Transverse colon (tissue), 4 donors: ENCODE results near the gene CNTRL. TPM values are rescaled to one million over a fixed set of nuclear protein-coding genes. Genes with fewer than 3 reads are reported as not detected.
"Not testable (repeated sequence)": the region's sequence is repeated elsewhere in the genome, so short reads cannot be mapped to it uniquely, and the experiment has no call there.

ENCODE experiments used
- DNase-seq: peaks from one replicate; pipeline ENCODE4 v3.0.0-alpha.2; 2019
- H3K27ac ChIP-seq, 4 donors: fragments of 200-600 bp; sonication (generic); 2 replicates each; pipeline ENCODE4 v1.5.1; 2016 to 2018; ENCODE audit warnings: inconsistent platforms in 4 of 4
- H3K27me3 ChIP-seq: fragments of 200-600 bp; sonication (generic); 2 replicates; pipeline ENCODE4 v1.5.1; 2017; ENCODE audit warnings: inconsistent platforms
- H3K36me3 ChIP-seq, 4 donors: fragments of 200-600 bp; sonication (generic); 2 replicates each; pipeline ENCODE4 v1.5.1; 2017 to 2019; ENCODE audit warnings: inconsistent platforms in 4 of 4
- H3K4me1 ChIP-seq, 4 donors: fragments of 200-600 bp; sonication (generic); 2 replicates each; pipeline ENCODE4 v1.5.1; 2017 to 2020; ENCODE audit warnings: inconsistent platforms in 4 of 4
- H3K4me3 ChIP-seq, 4 donors: fragments of 200-600 bp; sonication (generic); 1 replicate in 1 of 4; 2 replicates in 3 of 4; pipeline versions ENCODE4 v1.5.1 to v1.6.1; 2017 to 2019; ENCODE audit warnings: inconsistent platforms in 4 of 4
- H3K9me3 ChIP-seq, 2 donors: fragments of 200-600 bp; sonication (generic); 2 replicates each; pipeline ENCODE4 v1.5.1; 2017 to 2019; ENCODE audit warnings: inconsistent platforms in 2 of 2
- EP300 ChIP-seq: sonication (generic); formaldehyde crosslinking; IDR thresholded peaks from one replicate; pipeline ENCODE4 v1.6.1; 2017; ENCODE audit warnings: antibody characterized with exemption, low read depth
- POLR2A ChIP-seq: fragments of 450-650 bp; IDR thresholded peaks from one replicate; pipeline ENCODE4 v1.6.1; 2016; ENCODE audit warnings: antibody characterized with exemption, mild to moderate bottlenecking, moderate library complexity
- POLR2AphosphoS5 ChIP-seq, 3 donors: sonication (generic); formaldehyde crosslinking; IDR thresholded peaks; one replicate each; pipeline ENCODE4 v1.6.1; 2016; ENCODE audit warnings: antibody characterized with exemption in 3 of 3
- WGBS, 2 donors: methylation state at CpG; one replicate each; pipeline ENCODE4 v1.1.5; 2018; ENCODE audit warnings: low coverage in 1 of 2; 5-methylcytosine and 5-hydroxymethylcytosine counted together
- in situ Hi-C, 4 donors: fragments of 200-750 bp; cut with MboI; loops; one replicate each; pipeline versions ENCODE4 v1.15.0 to v1.15.1; 2017; ENCODE audit warnings: low sequenced_read_pairs in 3 of 4, low pct_ligation_motif_present in 1 of 4, low pct_unique_long_range_greater_than_20kb in 1 of 4
- intact Hi-C: fragments of 100-400 bp; cut with DNase I; formaldehyde crosslinking; loops from one replicate; pipeline ENCODE4 v1.15.1; 2023; ENCODE audit warnings: low total_unique reads
- total RNA-seq, 4 donors: library from RNA; depleted of rRNA; stranded (reverse); fragments of >200 nt; gene quantifications; one replicate each; pipeline ENCODE4 v1.1.0, GENCODE V29; 2016
- TF ChIP-seq, protein P1 (sequence below), 5 experiments: fragments of 200-600 bp in 3 of 5; fragments of 450-650 bp in 2 of 5; sonication (generic) in 3 of 5; IDR thresholded peaks; 1 replicate in 2 of 5; 2 replicates in 3 of 5; pipeline ENCODE4 v1.5.1; 2016 to 2017; ENCODE audit warnings: antibody characterized with exemption in 5 of 5, inconsistent platforms in 3 of 5, mild to moderate bottlenecking in 2 of 5, moderate library complexity in 1 of 5

The CNTRL gene, protein sequence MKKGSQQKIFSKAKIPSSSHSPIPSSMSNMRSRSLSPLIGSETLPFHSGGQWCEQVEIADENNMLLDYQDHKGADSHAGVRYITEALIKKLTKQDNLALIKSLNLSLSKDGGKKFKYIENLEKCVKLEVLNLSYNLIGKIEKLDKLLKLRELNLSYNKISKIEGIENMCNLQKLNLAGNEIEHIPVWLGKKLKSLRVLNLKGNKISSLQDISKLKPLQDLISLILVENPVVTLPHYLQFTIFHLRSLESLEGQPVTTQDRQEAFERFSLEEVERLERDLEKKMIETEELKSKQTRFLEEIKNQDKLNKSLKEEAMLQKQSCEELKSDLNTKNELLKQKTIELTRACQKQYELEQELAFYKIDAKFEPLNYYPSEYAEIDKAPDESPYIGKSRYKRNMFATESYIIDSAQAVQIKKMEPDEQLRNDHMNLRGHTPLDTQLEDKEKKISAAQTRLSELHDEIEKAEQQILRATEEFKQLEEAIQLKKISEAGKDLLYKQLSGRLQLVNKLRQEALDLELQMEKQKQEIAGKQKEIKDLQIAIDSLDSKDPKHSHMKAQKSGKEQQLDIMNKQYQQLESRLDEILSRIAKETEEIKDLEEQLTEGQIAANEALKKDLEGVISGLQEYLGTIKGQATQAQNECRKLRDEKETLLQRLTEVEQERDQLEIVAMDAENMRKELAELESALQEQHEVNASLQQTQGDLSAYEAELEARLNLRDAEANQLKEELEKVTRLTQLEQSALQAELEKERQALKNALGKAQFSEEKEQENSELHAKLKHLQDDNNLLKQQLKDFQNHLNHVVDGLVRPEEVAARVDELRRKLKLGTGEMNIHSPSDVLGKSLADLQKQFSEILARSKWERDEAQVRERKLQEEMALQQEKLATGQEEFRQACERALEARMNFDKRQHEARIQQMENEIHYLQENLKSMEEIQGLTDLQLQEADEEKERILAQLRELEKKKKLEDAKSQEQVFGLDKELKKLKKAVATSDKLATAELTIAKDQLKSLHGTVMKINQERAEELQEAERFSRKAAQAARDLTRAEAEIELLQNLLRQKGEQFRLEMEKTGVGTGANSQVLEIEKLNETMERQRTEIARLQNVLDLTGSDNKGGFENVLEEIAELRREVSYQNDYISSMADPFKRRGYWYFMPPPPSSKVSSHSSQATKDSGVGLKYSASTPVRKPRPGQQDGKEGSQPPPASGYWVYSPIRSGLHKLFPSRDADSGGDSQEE (N-terminal part only)
- total RNA-seq: 10 to 100 TPM in 2 of 4 donors, 1 to 10 TPM in 2; 6.0 to 21.3 (median 11.2) TPM

DNA sequence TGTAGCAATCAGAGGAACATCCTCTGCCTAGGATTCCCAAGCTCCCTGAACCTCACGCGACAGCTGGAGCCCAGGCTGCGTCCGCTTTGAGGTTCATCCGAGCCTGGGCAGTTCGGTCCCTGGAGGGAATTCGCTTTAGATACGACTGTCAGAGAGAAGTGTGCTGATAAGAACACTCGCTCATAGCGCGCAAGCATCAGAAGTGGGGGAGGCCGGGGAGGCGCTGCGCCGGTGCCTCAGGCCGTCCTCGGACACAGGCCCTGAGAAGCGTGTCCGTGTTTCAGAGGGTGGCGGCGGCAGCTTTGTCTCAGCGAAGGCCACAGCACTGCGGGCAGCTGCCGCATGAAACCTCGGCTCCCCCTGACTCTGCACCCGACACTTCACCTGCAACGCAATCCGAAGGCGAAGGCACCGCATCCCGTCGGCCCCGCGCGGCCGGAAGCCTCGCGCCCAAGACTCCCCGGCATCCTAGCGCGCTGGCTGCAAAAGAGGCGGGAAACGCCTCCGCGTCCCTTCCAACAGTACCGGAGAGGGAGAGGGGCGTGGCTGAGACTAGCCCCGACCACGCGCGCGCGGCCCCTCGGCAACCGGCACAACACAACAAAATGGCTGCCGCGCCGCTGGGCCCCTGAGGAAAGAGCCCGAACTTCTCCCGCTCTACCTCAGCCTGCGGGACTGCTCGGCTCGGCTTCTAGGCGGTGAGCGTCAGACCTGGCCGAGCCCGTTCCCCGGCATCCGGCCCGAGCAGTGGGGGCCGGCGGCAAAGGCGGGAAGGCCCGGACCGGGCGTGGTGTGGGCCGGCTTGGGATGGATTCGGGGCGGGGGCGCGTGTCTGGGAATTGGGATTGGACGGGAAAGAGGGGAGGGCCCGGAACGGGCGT lies at the start of gene CNTRL:
Gene CNTRL (plus strand): TSS at position 586 of the 881 bp plus-strand sequence. CDS start 13,372 bp downstream, outside the sequence.
- Histone ChIP-seq H3K27ac (peak within 1 kb of the TSS; percentile 83 to 96 (median 84)), H3K4me3 (peak within 1 kb of the TSS; percentile 45 to 86 (median 66)), H3K4me1 (peaks cover 4 to 22% (median 10%) of the 10 kb centered on the region in 4 donors), H3K27me3 (no peaks in the 10 kb centered on the region), H3K36me3 (no peaks in the 10 kb centered on the region), H3K9me3 (no peaks in the 10 kb centered on the region)
- TF ChIP-seq POLR2A (peak; percentile 54), POLR2AphosphoS5 (IDR thresholded peaks at IDR 0.05) (peak; percentile 69 to 79 (median 73)), EP300 (no peak)
- TF ChIP-seq, protein P1, sequence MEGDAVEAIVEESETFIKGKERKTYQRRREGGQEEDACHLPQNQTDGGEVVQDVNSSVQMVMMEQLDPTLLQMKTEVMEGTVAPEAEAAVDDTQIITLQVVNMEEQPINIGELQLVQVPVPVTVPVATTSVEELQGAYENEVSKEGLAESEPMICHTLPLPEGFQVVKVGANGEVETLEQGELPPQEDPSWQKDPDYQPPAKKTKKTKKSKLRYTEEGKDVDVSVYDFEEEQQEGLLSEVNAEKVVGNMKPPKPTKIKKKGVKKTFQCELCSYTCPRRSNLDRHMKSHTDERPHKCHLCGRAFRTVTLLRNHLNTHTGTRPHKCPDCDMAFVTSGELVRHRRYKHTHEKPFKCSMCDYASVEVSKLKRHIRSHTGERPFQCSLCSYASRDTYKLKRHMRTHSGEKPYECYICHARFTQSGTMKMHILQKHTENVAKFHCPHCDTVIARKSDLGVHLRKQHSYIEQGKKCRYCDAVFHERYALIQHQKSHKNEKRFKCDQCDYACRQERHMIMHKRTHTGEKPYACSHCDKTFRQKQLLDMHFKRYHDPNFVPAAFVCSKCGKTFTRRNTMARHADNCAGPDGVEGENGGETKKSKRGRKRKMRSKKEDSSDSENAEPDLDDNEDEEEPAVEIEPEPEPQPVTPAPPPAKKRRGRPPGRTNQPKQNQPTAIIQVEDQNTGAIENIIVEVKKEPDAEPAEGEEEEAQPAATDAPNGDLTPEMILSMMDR (IDR thresholded peaks at IDR 0.05): peak in 1 of 5 experiments; percentile 18
- in situ Hi-C loops (loop anchor here in 1 of 4 donors (25.0 kb wide), 1 partner anchor 312 kb away; no protein-coding TSS in a partner anchor), intact Hi-C loops (no loop called here)
- WGBS, 2 donors: 1 to 4% methylated on average over 10 to 53 of the region's 85 CpGs
- peak; percentile 88 for DNase-seq

DNA sequence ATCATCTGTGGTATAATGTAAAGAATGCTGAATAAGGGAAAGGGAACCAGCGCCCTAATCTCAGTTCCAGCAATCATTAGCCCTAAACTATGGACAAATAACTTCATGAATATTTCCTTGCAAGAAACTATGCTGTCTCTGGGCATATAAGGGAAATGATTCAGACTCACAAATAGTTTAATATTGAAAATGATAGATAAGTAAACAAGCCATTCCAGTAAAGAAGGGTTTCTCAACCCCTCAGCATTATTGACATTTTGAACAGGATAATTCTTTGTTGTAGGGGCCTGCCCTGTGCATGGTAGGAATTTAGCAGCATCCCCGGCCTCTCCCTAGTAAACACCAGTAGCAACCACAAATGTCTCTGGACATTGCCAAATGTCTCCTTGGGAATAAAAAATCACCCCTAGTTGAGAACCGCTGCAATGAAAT lies 48.5 kb upstream of the CNTRL start:
- Histone ChIP-seq H3K27me3 (no peaks in the 10 kb centered on the region), H3K4me1 (no peaks in the 10 kb centered on the region), H3K36me3 (no peaks in the 10 kb centered on the region), H3K9me3 (no peaks in the 10 kb centered on the region), H3K4me3 (no peak overlapping the region), H3K27ac (no peak overlapping the region)
- intact Hi-C loops (no loop called here), in situ Hi-C loops (no loop called here)
- no peak for DNase-seq
- TF ChIP-seq, protein P1 (IDR thresholded peaks at IDR 0.05): no peak
- no peak for TF ChIP-seq POLR2AphosphoS5 (IDR thresholded peaks at IDR 0.05)
- TF ChIP-seq POLR2A: no peak
- no peak for TF ChIP-seq EP300
- WGBS, 2 donors: 90 to 94% methylated on average over 2 to 3 of the region's 3 CpGs

DNA sequence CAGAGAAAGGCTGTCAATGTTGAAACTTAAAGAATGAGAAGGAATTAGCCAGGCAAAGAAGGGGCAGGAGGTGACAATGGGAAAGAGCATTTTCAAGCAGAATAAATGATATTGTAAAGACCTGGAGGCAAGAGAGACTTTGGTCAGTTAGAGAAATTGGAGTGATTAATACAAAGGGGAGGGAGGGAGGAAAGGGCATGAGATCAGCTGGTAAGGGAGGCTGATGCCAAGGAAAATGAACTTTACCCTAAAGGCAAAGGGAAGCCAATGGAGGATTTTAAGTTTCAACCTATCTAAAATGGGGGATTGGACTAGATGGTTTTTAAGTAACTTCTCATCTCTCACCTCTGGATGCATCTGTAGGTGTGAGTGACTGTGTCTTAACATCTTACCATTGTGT lies 48.0 kb upstream of the CNTRL start:
- Histone ChIP-seq H3K9me3 (no peaks in the 10 kb centered on the region), H3K27me3 (no peaks in the 10 kb centered on the region), H3K27ac (no peak overlapping the region), H3K4me1 (no peaks in the 10 kb centered on the region), H3K4me3 (no peak overlapping the region), H3K36me3 (no peaks in the 10 kb centered on the region)
- no peak for DNase-seq
- in situ Hi-C loops (no loop called here), intact Hi-C loops (no loop called here)
- TF ChIP-seq EP300: no peak

DNA sequence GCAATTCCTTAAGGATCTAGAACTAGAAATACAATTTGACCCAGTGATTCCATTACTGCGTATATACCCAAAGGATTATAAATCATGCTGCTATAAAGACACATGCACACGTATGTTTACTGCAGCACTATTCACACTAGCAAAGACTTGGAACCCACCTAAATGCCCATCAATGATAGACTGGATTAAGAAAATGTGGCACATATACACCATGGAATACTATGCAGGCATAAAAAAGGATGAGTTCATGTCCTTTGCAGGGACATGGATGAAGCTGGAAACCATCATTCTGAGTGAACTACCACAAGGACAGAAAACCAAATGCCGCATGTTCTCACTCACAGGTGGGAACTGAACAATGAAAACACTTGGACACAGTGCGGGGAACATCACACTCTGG lies 46.5 kb upstream of the CNTRL start:
- 67 to 72% methylated on average over 3 to 4 of the region's 4 CpGs for WGBS, 2 donors
- DNase-seq, H3K27me3 ChIP-seq, in situ Hi-C loops, H3K36me3 ChIP-seq, H3K4me3 ChIP-seq, intact Hi-C loops, H3K4me1 ChIP-seq, H3K27ac ChIP-seq, H3K9me3 ChIP-seq: not testable (repeated sequence)
